ENCODE data around the gene ASB10. TPM values are rescaled to one million over a fixed set of nuclear protein-coding genes. Genes with fewer than 3 reads are reported as not detected.

ASB10 gene
- total RNA-seq, 1 experiment from 2014 or later: not detected

DNA sequence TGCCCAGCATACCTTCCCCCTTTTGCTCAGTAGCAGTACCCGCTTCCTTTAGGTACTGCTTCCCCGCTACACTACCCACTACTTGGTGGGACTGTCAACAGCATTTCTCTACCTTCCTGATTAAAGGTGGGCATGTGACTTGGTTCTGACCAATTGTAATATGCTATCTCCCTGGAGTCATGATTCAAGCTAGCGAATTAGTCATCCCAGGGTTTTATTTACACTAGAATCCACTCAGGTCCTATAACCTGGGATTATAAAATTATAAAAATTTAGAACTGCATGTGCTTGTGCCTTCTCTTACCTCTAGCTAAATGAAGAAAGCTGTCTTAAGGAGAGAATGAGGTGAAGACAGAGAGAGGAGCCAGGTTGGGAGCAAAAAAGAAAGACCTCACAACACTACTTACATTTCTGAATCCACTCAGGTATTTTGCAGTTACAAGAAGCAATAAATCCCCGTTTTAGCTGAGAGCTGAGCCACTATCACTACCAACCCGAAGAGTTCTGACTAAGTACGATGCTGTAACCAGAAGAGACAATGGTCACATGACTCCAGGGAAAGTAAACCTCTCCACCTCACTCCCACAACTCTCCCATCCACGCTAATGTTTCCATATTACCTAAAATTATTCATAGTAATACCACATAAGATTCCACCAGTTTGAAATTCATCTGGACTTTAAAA is 29.3 kb downstream of the ASB10 start:
- peak; percentile 28 for DNase-seq (ENCODE audit: unreplicated experiment)
- Mint-ChIP-seq H3K27me3 (ENCODE audit: insufficient read depth, unreplicated experiment) (peaks cover 12% of the 10 kb centered on the region), H3K9me3 (ENCODE audit: unreplicated experiment) (no peaks in the 10 kb centered on the region), H3K4me1 (ENCODE audit: insufficient read depth, unreplicated experiment) (no peaks in the 10 kb centered on the region), H3K4me3 (ENCODE audit: unreplicated experiment) (no peak overlapping the region), H3K36me3 (ENCODE audit: insufficient read depth, unreplicated experiment) (no peaks in the 10 kb centered on the region), H3K27ac (ENCODE audit: low read depth, unreplicated experiment) (no peak overlapping the region)
- intact Hi-C loops (cut with micrococcal nuclease): no loop called here
- no TSS peak for BruUV-seq (replicated peaks)
- TF ChIP-seq, protein P1, sequence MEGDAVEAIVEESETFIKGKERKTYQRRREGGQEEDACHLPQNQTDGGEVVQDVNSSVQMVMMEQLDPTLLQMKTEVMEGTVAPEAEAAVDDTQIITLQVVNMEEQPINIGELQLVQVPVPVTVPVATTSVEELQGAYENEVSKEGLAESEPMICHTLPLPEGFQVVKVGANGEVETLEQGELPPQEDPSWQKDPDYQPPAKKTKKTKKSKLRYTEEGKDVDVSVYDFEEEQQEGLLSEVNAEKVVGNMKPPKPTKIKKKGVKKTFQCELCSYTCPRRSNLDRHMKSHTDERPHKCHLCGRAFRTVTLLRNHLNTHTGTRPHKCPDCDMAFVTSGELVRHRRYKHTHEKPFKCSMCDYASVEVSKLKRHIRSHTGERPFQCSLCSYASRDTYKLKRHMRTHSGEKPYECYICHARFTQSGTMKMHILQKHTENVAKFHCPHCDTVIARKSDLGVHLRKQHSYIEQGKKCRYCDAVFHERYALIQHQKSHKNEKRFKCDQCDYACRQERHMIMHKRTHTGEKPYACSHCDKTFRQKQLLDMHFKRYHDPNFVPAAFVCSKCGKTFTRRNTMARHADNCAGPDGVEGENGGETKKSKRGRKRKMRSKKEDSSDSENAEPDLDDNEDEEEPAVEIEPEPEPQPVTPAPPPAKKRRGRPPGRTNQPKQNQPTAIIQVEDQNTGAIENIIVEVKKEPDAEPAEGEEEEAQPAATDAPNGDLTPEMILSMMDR (IDR thresholded peaks at IDR 0.05; ENCODE audit: unreplicated experiment): no peak
- POLR2A ChIA-PET: interaction anchor here (0.8 to 1.6 kb wide), 4 partner anchors 11 to 75 kb away, joined by 3 to 5 read pairs (median 4); partner anchors contain the start of genes ABCF2 and CHPF2
- CTCF ChIA-PET: interaction anchor here (0.6 to 1.1 kb wide), 8 partner anchors 10 to 79 kb away, joined by 3 to 7 read pairs (median 3); no protein-coding TSS in a partner anchor

DNA sequence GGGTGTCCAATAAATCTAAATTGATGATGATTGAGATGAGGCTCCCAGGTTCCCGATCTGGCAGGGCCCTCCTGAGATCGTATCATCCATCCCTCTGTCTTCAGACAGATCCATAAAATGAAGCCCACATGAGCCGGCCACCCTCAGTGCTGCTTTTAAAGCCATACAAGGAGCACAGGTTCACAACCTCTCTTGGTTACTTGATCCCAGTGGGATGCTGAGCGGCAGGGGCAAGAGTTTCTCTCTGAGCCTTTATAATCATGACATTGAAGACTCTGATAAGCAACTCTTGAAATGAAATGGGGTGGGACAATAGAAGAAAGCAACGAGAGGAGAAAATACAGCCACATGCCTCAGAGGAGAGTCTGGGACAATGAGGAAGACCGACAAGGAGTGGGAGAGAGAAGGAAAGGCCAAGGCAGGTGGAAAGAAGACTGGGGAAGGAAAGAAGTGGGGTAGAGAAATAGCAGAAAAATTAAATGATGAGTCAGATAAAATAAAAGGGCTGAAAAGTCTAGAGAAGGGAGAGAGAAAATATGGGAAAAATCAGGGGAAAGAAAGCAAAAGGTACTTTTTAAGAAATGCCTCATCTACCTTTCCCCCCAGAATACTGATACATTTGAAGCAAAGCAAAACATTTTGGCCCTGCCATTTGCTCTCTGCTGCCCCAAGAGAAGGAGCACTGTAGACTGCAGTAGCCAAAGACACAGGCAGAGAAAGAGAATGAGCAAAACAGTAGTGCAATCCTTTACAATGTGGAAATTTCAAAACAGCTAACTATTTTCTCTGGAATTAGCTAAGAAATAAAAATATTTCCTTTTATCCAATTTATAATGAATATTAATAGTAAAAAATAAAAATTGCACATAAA is 34.2 kb downstream of the ASB10 start:
- Mint-ChIP-seq H3K4me3 (ENCODE audit: unreplicated experiment) (no peak overlapping the region), H3K27ac (ENCODE audit: low read depth, unreplicated experiment) (no peak overlapping the region), H3K36me3 (ENCODE audit: insufficient read depth, unreplicated experiment) (no peaks in the 10 kb centered on the region), H3K9me3 (ENCODE audit: unreplicated experiment) (no peaks in the 10 kb centered on the region), H3K27me3 (ENCODE audit: insufficient read depth, unreplicated experiment) (peaks cover 12% of the 10 kb centered on the region), H3K4me1 (ENCODE audit: insufficient read depth, unreplicated experiment) (no peaks in the 10 kb centered on the region)
- intact Hi-C loops (cut with micrococcal nuclease): no loop called here
- TF ChIP-seq, protein P1 (IDR thresholded peaks at IDR 0.05; ENCODE audit: unreplicated experiment): no peak
- ChIA-PET POLR2A (no interaction called here), CTCF (interaction anchor here (0.6 to 1.6 kb wide), 8 partner anchors 8 to 1366 kb away, joined by 3 to 6 read pairs (median 4); no protein-coding TSS in a partner anchor)
- no TSS peak for BruUV-seq (replicated peaks)
- DNase-seq (ENCODE audit: unreplicated experiment): no peak

DNA sequence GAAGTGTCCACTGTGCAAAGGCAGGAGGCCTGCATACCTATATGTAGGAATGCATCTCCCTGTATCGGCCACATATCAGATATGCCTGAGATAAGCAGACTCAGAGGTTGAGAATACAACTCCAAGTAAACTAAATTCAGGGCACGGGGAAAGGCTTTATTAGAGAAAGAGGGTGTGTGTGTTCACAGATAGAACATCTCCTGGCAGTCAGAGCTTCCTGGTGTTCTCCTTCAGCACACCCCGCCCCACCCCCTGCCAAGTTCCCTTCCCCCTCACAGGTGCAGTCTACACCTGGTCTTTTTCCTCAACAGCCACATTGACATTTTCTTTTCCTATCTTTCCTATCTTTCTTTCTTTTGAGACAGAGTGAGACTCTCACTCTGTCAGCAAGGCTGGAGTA is 36.7 kb downstream of the ASB10 start:
- TF ChIP-seq, protein P1 (IDR thresholded peaks at IDR 0.05; ENCODE audit: unreplicated experiment): no peak
- BruUV-seq (replicated peaks): no TSS peak
- Mint-ChIP-seq H3K4me1 (ENCODE audit: insufficient read depth, unreplicated experiment) (no peaks in the 10 kb centered on the region), H3K36me3 (ENCODE audit: insufficient read depth, unreplicated experiment) (no peaks in the 10 kb centered on the region), H3K27ac (ENCODE audit: low read depth, unreplicated experiment) (no peak overlapping the region), H3K27me3 (ENCODE audit: insufficient read depth, unreplicated experiment) (peaks cover 6% of the 10 kb centered on the region), H3K9me3 (ENCODE audit: unreplicated experiment) (no peaks in the 10 kb centered on the region), H3K4me3 (ENCODE audit: unreplicated experiment) (no peak overlapping the region)
- ChIA-PET CTCF (no interaction called here), POLR2A (interaction anchor here (1.2 to 1.3 kb wide), 2 partner anchors 8 to 11 kb away, joined by 3 to 4 read pairs; no protein-coding TSS in a partner anchor)
- DNase-seq (ENCODE audit: unreplicated experiment): no peak
- intact Hi-C loops (cut with micrococcal nuclease): no loop called here

Data from MCF 10A (cell line).